Right lobe of liver (tissue), 4 donors: ENCODE data around the gene SLCO2A1.

Experiments used
- POLR2A ChIP-seq: fragments of 450-650 bp; IDR thresholded peaks from one replicate; pipeline ENCODE4 v1.6.1; 2017; ENCODE audit warnings: antibody characterized with exemption, mild to moderate bottlenecking
- TF ChIP-seq, protein P1 (sequence below), 4 donors: fragments of 200-600 bp in 3 of 4; fragments of 450-650 bp in 1 of 4; IDR thresholded peaks; one replicate each; pipeline versions ENCODE4 v1.5.1 to v1.8.0; 2016 to 2022; ENCODE audit warnings: antibody characterized with exemption in 4 of 4, mild to moderate bottlenecking in 2 of 4
- donor health status: DM: no; HTN: no; CAD: no.
- donor health status: DM: no; HTN: no; CAD: no.
- donor health status: DM: no; HTN: yes; CAD: no.

DNA sequence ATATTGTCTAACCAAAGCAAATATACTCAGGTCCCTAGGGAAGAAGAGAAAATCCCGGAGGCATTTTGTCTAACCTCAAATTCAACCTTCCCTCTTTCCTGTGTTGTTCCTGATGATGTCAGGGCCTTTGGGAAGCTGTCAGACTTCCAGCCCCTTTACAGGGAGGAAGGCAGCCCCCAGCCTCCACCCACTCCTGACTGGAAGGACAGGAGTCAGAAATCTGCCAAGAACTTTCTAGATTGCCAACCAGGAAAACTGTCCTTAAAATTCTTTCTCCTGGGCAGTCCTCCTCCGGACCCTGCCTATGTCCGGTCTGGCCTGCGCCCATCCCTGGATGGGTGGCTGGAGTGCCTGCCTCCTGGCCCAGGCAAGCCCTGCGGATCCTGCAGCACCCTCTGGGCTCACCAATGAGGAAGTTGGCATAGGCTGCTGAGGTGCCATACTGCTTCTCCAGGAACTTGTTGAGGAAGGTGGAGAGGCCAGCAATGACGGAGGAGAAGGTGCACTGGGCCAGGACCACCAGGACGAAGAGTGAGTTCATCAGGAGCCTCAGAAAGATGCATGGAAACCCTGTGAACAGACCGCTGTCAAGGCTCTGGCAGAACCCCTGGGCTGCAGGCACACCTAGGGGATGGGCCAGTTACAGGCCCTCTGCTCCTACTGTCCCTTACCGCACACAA is 81.5 kb downstream of the SLCO2A1 start:
- no peak for TF ChIP-seq POLR2A
- TF ChIP-seq, protein P1, sequence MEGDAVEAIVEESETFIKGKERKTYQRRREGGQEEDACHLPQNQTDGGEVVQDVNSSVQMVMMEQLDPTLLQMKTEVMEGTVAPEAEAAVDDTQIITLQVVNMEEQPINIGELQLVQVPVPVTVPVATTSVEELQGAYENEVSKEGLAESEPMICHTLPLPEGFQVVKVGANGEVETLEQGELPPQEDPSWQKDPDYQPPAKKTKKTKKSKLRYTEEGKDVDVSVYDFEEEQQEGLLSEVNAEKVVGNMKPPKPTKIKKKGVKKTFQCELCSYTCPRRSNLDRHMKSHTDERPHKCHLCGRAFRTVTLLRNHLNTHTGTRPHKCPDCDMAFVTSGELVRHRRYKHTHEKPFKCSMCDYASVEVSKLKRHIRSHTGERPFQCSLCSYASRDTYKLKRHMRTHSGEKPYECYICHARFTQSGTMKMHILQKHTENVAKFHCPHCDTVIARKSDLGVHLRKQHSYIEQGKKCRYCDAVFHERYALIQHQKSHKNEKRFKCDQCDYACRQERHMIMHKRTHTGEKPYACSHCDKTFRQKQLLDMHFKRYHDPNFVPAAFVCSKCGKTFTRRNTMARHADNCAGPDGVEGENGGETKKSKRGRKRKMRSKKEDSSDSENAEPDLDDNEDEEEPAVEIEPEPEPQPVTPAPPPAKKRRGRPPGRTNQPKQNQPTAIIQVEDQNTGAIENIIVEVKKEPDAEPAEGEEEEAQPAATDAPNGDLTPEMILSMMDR (IDR thresholded peaks at IDR 0.05), result no peak
